ENCODE measurements around the gene OR11A1.
"Not testable (repeated sequence)": the region's sequence is repeated elsewhere in the genome, so short reads cannot be mapped to it uniquely, and the experiment has no call there.

The OR11A1 gene

GRCh38 chr6:29442719-29443118 is 14.2 kb downstream of the OR11A1 start:
- no peaks in the 10 kb centered on the region for H3K36me3 ChIP-seq (replicated peaks; ENCODE audit: insufficient read depth, low read length)
- no peak overlapping the region for H3K4me3 ChIP-seq (ENCODE audit: low read length)
- no peaks in the 10 kb centered on the region for H4K20me1 ChIP-seq (ENCODE audit: insufficient read depth, low read length)
- TF ChIP-seq EZH2phosphoT487 (IDR thresholded peaks at IDR 0.05; ENCODE audit: low read length) (no peak), EZH2 (optimal IDR thresholded peaks at IDR 0.05; ENCODE audit: low read depth, low read length) (no peak), CTCF (IDR thresholded peaks at IDR 0.05; ENCODE audit: low read length) (no peak)
- H3K27ac ChIP-seq (ENCODE audit: low read length), result no peak overlapping the region
- no peak overlapping the region for H3K9ac ChIP-seq (ENCODE audit: low read length)
- H3K79me2 ChIP-seq (ENCODE audit: low read length), result no peaks in the 10 kb centered on the region
- no peaks in the 10 kb centered on the region for H3K9me3 ChIP-seq (replicated peaks; ENCODE audit: insufficient read depth, low read length)
- H3F3A ChIP-seq (ENCODE audit: insufficient read depth, low read length), result no peaks in the 10 kb centered on the region
- H2AFZ ChIP-seq (ENCODE audit: low read length), result no peak overlapping the region
- no peak for DNase-seq
- no peaks in the 10 kb centered on the region for H3K4me1 ChIP-seq (ENCODE audit: low read length)
- H3K27me3 ChIP-seq (replicated peaks; ENCODE audit: insufficient read depth, low read length), result no peaks in the 10 kb centered on the region
- H3K9me2 ChIP-seq (replicated peaks; ENCODE audit: insufficient read depth, low read length), result no peaks in the 10 kb centered on the region
- no peak overlapping the region for H3K4me2 ChIP-seq (ENCODE audit: low read depth, low read length)

DNA sequence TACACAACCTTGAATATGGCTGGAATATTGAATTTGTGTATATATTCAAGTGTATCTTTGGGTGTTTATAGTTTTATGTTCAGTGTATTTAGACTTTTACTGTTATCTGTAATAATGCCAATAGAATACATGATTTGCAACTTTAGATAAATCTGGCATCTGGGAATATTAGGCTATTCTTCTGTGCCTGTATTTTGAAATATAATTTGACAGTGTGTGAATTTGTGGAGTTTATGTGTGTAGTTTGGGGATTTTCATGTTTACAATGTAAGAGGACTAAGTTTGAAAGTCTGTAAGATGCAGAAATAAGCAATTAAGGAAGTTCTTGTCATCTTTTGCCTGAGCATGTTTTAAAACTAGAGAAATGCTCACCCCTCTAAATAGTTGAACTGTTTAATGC is 17.9 kb downstream of the OR11A1 start, which contains the start of gene OR10C1:
Gene OR10C1, plus strand, starts transcription at position 301 of the 400 bp plus-strand sequence. CDS start 710 bp downstream, outside the sequence.
- no peak within 1 kb of the TSS for H3K4me3 ChIP-seq (ENCODE audit: low read length)
- no peaks in the 10 kb centered on the region for H3K9me3 ChIP-seq (replicated peaks; ENCODE audit: insufficient read depth, low read length)
- no peak for TF ChIP-seq CTCF (IDR thresholded peaks at IDR 0.05; ENCODE audit: low read length)
- no peak for TF ChIP-seq EZH2 (optimal IDR thresholded peaks at IDR 0.05; ENCODE audit: low read depth, low read length)
- TF ChIP-seq EZH2phosphoT487 (IDR thresholded peaks at IDR 0.05; ENCODE audit: low read length), result no peak
- no peaks in the 10 kb centered on the region for H3K4me1 ChIP-seq (ENCODE audit: low read length)
- no peak within 1 kb of the TSS for H3K9ac ChIP-seq (ENCODE audit: low read length)
- no peaks in the 10 kb centered on the region for H3K36me3 ChIP-seq (replicated peaks; ENCODE audit: insufficient read depth, low read length)
- H3K9me2 ChIP-seq (replicated peaks; ENCODE audit: insufficient read depth, low read length), result no peaks in the 10 kb centered on the region
- DNase-seq, result no peak
- H3K79me2 ChIP-seq (ENCODE audit: low read length), result no peaks in the 10 kb centered on the region
- H4K20me1 ChIP-seq (ENCODE audit: insufficient read depth, low read length), result no peaks in the 10 kb centered on the region
- H3K4me2 ChIP-seq (ENCODE audit: low read depth, low read length), result no peak within 1 kb of the TSS
- H3K27ac ChIP-seq (ENCODE audit: low read length), result no peak within 1 kb of the TSS
- no peak within 1 kb of the TSS for H2AFZ ChIP-seq (ENCODE audit: low read length)
- no peaks in the 10 kb centered on the region for H3F3A ChIP-seq (ENCODE audit: insufficient read depth, low read length)
- H3K27me3 ChIP-seq (replicated peaks; ENCODE audit: insufficient read depth, low read length), result no peaks in the 10 kb centered on the region

GRCh38 chr6:29436730-29437129 is 20.1 kb downstream of the OR11A1 start:
- H3K9me2 ChIP-seq (replicated peaks; ENCODE audit: insufficient read depth, low read length); H3K27ac ChIP-seq (ENCODE audit: low read length); H3K4me3 ChIP-seq (ENCODE audit: low read length); DNase-seq; H3K27me3 ChIP-seq (replicated peaks; ENCODE audit: insufficient read depth, low read length); H3K9ac ChIP-seq (ENCODE audit: low read length); H4K20me1 ChIP-seq (ENCODE audit: insufficient read depth, low read length); H3K4me2 ChIP-seq (ENCODE audit: low read depth, low read length); H2AFZ ChIP-seq (ENCODE audit: low read length); H3K9me3 ChIP-seq (replicated peaks; ENCODE audit: insufficient read depth, low read length); H3F3A ChIP-seq (ENCODE audit: insufficient read depth, low read length); H3K36me3 ChIP-seq (replicated peaks; ENCODE audit: insufficient read depth, low read length); H3K4me1 ChIP-seq (ENCODE audit: low read length); H3K79me2 ChIP-seq (ENCODE audit: low read length): not testable (repeated sequence)

DNA sequence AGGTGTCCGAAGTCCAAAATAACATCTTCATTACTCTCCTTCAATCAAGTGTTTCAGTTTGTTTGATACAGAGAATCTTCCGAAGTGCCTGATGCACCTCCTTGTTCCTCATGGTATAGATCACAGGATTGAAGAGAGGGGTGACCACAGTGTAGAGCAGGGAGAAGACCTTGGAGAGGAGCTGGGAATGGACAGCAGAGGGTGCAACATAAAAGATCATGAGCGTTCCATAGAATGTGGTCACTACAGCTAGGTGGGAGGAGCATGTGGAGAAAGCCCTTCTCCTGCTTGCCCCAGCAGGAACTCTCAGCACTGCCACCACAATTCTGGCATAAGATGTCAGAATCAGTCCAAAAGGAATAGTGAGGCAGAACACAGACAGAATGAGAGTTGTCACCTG is 30.2 kb downstream of the OR11A1 start:
- H3K36me3 ChIP-seq (replicated peaks; ENCODE audit: insufficient read depth, low read length), result no peaks in the 10 kb centered on the region
- TF ChIP-seq EZH2phosphoT487 (IDR thresholded peaks at IDR 0.05; ENCODE audit: low read length) (no peak), CTCF (IDR thresholded peaks at IDR 0.05; ENCODE audit: low read length) (no peak), EZH2 (optimal IDR thresholded peaks at IDR 0.05; ENCODE audit: low read depth, low read length) (no peak)
- H3K79me2 ChIP-seq (ENCODE audit: low read length), result no peaks in the 10 kb centered on the region
- H3K4me2 ChIP-seq (ENCODE audit: low read depth, low read length), result no peak overlapping the region
- H3K9me3 ChIP-seq (replicated peaks; ENCODE audit: insufficient read depth, low read length), result no peaks in the 10 kb centered on the region
- H3K27me3 ChIP-seq (replicated peaks; ENCODE audit: insufficient read depth, low read length), result no peaks in the 10 kb centered on the region
- no peaks in the 10 kb centered on the region for H3K9me2 ChIP-seq (replicated peaks; ENCODE audit: insufficient read depth, low read length)
- H3K4me3 ChIP-seq (ENCODE audit: low read length), result no peak overlapping the region
- DNase-seq, result no peak
- H2AFZ ChIP-seq (ENCODE audit: low read length), result no peak overlapping the region
- no peak overlapping the region for H3K9ac ChIP-seq (ENCODE audit: low read length)
- no peaks in the 10 kb centered on the region for H4K20me1 ChIP-seq (ENCODE audit: insufficient read depth, low read length)
- H3K4me1 ChIP-seq (ENCODE audit: low read length), result no peaks in the 10 kb centered on the region
- H3K27ac ChIP-seq (ENCODE audit: low read length), result no peak overlapping the region
- H3F3A ChIP-seq (ENCODE audit: insufficient read depth, low read length), result no peaks in the 10 kb centered on the region
